Body of pancreas (tissue), 4 donors: ENCODE measurements around the gene RPS6KA2.

Experiments
- CTCF ChIP-seq, 7 experiments: fragments of 450-650 bp in 4 of 7; fragments of 200-600 bp in 3 of 7; sonication (generic) in 3 of 7; IDR thresholded peaks; one replicate each; pipeline ENCODE4 v1.5.1; 2016 to 2019; ENCODE audit warnings: antibody characterized with exemption in 7 of 7
- POLR2A ChIP-seq, 3 donors: fragments of 450-650 bp; IDR thresholded peaks; one replicate each; pipeline ENCODE4 v1.6.1; 2016; ENCODE audit warnings: antibody characterized with exemption in 3 of 3, mild to moderate bottlenecking in 2 of 3

- TF ChIP-seq CTCF (IDR thresholded peaks at IDR 0.05) (no peak), POLR2A (IDR thresholded peaks at IDR 0.05) (no peak)
Measured at GRCh38 chr6:166498228-166498627, 128.8 kb downstream of the RPS6KA2 start.
